Stimulated activated CD4-positive, alpha-beta T cell treated with anti-CD3 and anti-CD28 coated beads, TNF-alpha, amount 100 ng/mL, for 48 hours (primary cell): Measurements from ENCODE around the gene FAM180B.
"Not testable (repeated sequence)": the region's sequence is repeated elsewhere in the genome, so short reads cannot be mapped to it uniquely, and the experiment has no call there.

Experiments used
- DNase-seq, 3 donors: peaks; one replicate each; pipeline ENCODE4 v3.0.0-alpha.2; 2020; ENCODE audit warnings: low read depth in 3 of 3

FAM180B gene

DNA sequence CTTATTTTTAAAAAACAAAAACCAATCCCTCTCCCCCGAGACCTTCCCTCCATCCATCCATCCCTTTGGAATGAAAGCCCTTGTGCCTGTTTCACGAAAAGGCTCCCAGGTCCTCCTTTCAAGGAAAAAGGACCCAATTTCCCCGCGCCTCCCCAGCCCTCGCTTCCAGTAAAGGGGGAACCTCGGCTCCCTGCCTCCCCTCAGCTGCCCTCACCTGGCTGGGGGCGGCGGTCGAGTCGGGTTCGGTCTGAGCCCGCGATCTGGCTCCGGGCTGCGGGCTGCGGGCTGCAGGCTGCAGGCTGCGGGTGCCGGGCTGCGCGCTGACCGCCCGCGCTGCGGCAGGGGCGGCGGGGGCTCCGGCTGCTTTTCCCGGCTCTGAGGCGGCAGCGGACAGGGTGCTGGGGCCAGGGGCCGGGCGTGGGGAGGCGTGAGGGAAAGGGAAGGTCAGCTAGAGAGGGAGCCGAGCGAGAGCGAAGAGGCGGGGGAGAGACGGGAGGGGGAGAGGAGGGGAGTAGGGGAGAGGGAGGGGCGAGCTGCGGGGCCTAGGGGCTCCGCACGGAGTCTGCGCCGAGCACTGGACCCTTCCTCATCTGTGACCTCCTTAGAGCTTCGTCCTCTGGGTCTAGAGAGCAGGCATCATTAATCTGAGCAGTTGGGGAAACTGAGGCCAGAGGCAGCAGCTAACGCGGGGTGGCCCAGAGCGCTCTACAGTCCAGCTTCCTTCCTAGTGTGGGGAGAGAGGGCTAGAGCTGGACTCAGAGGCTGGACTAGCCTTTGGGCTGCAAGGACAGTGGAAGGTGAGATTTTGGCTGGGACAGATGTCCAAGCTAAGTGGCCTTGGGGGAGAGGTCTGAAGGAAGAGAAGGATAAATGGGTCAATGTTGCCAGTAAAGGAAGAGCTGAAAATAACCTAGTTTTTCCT, 7.7 kb downstream of the FAM180B start, which contains the start of gene C1QTNF4:
TSS of gene C1QTNF4 (minus strand) at position 478 of the 922 bp plus-strand sequence. CDS start 3,601 bp downstream, outside the sequence.
- no peak for DNase-seq

DNA sequence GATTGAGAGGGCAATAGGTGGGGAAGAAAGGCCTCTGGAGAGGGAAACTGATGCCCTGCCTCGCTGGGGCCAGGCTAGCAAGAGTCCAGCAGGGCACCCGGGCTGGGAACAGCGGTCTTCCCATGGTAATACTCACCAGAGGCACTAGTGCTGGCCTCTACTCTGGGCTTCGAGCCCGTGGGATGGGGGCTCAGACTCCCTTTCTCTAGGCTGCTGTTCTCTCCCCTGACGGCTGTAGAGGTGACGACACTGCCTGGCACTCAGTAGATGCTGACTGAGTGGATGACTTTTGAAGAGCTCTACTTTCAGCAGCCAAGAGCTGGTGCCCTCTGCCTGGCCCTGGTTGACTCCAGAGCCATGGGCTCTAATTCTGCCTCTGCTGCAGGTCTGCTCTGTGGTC, 8.6 kb downstream of the FAM180B start:
- no peak for DNase-seq

DNA sequence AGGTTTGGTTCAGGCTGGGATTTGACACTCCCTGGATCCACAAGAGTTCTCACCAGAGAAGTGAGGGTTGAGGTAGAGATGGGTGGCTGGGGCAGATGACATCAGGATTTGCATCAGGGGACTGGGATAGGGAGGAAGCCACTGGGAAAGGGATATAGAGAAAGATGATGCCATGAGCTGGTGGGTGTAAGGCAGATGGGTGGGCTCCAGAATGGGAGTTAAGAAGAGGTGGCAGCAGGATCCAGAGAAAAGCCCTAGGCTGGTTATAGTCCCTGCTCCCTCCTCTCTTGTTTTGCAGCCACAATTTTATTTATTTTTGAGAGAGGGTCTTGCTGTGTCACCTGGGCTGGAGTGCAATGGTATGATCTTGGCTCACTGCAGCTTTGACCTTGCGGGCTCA, 9.5 kb downstream of the FAM180B start:
- DNase-seq, result no peak

- DNase-seq, result no peak
Measured at GRCh38 chr11:47599902-47600301, 13.4 kb downstream of the FAM180B start.

DNA sequence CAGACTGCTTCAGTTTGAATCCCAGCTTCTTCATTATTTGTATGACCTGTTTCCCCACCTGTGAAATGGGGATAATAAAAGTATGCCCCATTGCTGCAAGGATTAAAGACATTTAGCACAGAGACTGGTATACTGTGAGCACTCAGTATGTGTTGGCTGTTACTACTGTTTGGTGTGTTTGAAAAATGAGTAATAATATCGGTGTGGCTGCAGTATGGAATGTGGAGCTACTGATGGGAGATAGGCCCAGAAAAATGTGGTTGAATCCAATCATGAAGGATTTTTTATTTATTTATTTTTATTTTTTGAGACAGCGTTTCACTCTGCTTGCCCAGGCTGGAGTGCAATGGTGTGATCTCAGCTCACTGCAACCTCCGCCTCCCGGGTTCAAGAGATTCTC, 16.8 kb downstream of the FAM180B start:
- no peak for DNase-seq

GRCh38 chr11:47605921-47606320, 19.4 kb downstream of the FAM180B start:
- DNase-seq, result no peak

DNA sequence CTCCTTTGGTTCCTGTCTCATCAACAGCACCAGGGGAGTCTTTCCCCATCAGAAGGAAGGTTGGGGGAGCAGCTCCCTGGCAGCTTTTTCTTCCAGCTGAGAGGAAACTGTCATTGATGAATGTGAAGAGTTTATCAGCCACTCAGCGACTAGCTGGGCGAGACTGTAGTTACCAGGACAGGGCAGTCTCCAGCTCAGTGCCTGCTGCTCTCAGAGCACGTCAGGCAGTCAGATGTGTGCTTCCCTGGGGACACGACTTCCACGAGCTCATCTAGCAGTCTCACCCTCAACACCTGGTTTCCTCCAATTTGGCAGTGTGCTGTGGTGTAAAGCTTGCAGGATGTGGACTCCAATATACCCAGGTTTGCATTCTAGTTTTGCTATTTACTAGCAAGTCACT, 20.3 kb downstream of the FAM180B start:
- DNase-seq, result no peak

DNA sequence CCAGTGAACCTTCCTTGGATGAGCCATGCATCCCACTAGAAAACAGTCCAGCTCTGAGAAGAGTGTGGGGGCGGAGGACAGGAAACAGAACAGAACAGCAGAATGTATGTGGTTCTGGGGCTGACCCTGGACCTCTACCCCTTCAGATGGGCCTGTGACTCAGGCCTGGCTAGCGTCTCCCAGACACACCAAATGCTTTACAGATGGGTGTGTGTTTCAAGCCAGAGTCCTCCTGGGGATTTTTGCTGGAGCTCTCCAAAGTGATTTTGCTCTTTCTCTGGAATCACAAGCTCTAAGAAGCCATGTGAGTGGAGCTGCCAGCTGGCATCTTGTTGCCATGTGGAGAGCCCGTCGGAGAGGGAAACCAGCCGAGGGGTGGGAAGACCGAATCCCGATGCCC, 20.9 kb downstream of the FAM180B start:
- no peak for DNase-seq

DNA sequence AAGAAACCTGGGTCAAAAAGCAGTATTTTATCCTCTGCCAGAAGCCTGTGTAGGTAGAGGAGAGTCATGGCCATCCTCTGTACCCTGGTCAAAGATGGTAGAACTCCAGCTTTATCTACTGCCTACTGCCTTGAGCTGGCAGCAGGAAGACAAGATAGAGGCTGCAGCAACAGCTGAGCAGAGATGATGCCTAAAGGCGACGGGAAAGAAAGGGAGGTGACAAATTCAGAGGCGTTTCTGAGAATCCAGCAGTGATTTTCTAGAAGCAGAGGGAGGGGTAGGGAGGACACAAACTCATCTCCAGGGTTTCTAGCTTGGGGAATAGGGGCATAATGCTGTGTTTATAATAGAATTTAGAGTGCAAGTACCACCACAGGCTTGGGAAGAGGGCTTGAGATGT, 23.2 kb downstream of the FAM180B start:
- no peak for DNase-seq

- DNase-seq, result no peak
Measured at GRCh38 chr11:47611348-47611794, 24.9 kb downstream of the FAM180B start.

- DNase-seq, result no peak
Measured at GRCh38 chr11:47615249-47615648, 28.8 kb downstream of the FAM180B start.

DNA sequence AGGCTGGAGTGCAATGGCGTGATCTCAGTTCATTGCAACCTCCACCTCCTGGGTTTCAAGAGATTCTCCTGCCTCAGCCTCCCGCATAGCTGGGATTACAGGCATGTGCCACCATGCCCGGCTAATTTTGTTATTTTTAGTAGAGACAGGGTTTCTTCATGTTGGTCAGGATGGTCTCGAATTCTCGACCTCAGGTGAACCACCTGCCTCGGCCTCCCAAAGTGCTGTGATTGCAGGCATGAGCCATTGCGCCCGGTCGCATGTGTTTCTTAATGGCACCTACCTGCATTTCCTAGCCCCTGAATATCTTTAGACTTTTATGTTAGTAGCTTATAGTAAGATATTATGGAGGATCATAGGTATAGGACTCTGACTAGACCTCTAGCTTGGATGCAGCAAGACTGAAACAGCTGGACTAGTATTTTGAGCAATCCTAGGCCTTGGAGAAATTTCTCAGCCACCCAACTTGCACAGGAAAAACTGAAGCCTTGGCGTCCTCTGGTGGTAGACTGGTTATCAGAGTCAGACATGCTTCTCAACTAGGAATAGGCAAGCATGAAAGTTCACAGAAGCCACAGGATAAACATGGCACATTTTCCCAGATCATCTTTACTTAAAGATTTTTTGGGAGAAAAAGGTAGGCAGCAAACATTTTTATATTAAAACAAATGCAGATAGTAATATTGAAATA, 30.4 kb downstream of the FAM180B start:
- DNase-seq, result no peak

- no peak for DNase-seq
Measured at GRCh38 chr11:47617417-47617809, 30.9 kb downstream of the FAM180B start.

GRCh38 chr11:47620836-47621378, 34.4 kb downstream of the FAM180B start:
- no peak for DNase-seq

- DNase-seq, result no peak
Measured at GRCh38 chr11:47626234-47626633, 39.8 kb downstream of the FAM180B start.

DNA sequence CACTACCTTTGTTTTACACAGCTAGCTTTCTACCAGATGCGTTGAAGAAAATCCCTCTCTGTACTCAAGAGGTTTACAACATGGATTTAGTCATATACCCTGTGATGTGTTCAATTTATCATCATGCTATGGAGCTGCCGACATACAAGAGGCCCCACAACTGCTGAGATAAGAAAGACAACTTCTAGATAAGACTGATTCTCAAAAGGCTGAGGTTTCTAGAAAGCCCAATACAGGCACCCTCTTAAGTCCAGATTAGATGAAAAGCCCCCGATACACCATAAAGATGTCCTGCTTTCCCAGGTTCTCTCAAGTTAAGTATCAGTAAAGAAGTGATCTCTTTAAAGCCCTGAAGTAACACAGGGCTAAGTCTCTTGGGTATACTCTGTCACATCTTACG, 41.5 kb downstream of the FAM180B start:
- DNase-seq, result no peak

GRCh38 chr11:47631473-47631872, 45.0 kb downstream of the FAM180B start:
- DNase-seq, result no peak

DNA sequence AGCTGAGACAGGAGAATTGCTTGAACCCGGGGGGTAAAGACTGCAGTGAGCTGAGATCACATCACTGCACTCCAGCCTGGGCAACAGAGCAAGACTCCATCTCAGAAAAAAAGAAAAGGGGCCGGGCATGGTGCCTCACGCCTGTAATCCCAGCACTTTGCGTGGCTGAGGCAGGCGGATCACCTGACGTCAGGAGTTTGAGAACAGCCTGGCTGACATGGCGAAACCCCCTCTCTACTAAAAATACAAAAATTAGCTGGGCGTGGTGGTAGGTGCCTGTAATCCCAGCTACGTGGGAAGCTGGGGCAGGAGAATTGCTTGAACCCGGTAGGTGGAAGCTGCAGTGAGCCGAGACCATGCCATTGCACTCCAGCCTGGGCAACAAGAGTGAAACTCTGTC, 49.9 kb downstream of the FAM180B start:
- DNase-seq, result not testable (repeated sequence)
